ENCODE results near the gene ASTN2. TPM values are rescaled to one million over a fixed set of nuclear protein-coding genes. Genes with fewer than 3 reads are reported as not detected.

ASTN2 gene
- total and polyA plus RNA-seq, 4 donors: 0.57 to 2.9 (median 1.4) TPM

DNA sequence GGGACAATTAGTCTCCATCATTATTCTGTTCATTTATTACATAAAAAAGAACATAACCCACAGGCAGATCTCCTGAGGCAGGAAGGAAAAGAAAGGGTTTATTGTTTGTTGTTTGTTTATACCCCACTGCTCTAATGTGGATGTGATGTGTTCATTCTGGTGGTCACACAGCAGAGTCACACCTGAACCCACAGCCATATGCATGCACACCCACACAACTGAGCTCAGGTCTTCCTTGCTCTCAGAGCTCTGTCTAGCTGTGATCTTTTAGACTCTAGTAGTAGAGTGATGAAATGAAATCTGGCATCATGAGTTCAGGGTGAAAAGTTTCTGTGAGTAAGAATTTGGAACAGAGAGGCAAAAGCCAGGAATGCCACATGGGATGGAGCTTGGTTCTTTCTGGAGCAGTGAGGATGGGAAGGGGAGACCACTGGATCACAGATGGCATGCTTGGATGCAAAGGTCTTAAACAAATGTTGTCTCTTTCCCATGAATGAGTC, 1034.3 kb downstream of the ASTN2 start:
- H3K27me3 ChIP-seq (ENCODE audit: control insufficient read depth in 4 of 4, insufficient read depth in 4 of 4, low read length in 3 of 4): no peaks in the 10 kb centered on the region
- no peak for DNase-seq (ENCODE audit: low spot score)
- TF ChIP-seq NR2F2 (IDR thresholded peaks at IDR 0.05) (no peak), GABPA (IDR thresholded peaks at IDR 0.05 in 1 of 2, conservative IDR thresholded peaks at IDR 0.05 in 1 of 2) (no peak), JUND (IDR thresholded peaks at IDR 0.05) (no peak), FOXA1 (IDR thresholded peaks at IDR 0.05) (no peak), FOXA2 (IDR thresholded peaks at IDR 0.05) (no peak), SP1 (IDR thresholded peaks at IDR 0.05) (no peak), YY1 (IDR thresholded peaks at IDR 0.05) (no peak), HNF4A (conservative IDR thresholded peaks at IDR 0.05) (no peak), TAF1 (conservative IDR thresholded peaks at IDR 0.05) (no peak), EGR1 (IDR thresholded peaks at IDR 0.05; ENCODE audit: low read depth in 2 of 2) (no peak), RAD21 (IDR thresholded peaks at IDR 0.05) (no peak)
- TF ChIP-seq, protein P1, sequence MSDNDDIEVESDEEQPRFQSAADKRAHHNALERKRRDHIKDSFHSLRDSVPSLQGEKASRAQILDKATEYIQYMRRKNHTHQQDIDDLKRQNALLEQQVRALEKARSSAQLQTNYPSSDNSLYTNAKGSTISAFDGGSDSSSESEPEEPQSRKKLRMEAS (IDR thresholded peaks at IDR 0.05): no peak
- TF ChIP-seq, protein P2, sequence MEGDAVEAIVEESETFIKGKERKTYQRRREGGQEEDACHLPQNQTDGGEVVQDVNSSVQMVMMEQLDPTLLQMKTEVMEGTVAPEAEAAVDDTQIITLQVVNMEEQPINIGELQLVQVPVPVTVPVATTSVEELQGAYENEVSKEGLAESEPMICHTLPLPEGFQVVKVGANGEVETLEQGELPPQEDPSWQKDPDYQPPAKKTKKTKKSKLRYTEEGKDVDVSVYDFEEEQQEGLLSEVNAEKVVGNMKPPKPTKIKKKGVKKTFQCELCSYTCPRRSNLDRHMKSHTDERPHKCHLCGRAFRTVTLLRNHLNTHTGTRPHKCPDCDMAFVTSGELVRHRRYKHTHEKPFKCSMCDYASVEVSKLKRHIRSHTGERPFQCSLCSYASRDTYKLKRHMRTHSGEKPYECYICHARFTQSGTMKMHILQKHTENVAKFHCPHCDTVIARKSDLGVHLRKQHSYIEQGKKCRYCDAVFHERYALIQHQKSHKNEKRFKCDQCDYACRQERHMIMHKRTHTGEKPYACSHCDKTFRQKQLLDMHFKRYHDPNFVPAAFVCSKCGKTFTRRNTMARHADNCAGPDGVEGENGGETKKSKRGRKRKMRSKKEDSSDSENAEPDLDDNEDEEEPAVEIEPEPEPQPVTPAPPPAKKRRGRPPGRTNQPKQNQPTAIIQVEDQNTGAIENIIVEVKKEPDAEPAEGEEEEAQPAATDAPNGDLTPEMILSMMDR (IDR thresholded peaks at IDR 0.05; ENCODE audit: low read depth, low read length, missing input control): no peak
- TF ChIP-seq, protein P3, sequence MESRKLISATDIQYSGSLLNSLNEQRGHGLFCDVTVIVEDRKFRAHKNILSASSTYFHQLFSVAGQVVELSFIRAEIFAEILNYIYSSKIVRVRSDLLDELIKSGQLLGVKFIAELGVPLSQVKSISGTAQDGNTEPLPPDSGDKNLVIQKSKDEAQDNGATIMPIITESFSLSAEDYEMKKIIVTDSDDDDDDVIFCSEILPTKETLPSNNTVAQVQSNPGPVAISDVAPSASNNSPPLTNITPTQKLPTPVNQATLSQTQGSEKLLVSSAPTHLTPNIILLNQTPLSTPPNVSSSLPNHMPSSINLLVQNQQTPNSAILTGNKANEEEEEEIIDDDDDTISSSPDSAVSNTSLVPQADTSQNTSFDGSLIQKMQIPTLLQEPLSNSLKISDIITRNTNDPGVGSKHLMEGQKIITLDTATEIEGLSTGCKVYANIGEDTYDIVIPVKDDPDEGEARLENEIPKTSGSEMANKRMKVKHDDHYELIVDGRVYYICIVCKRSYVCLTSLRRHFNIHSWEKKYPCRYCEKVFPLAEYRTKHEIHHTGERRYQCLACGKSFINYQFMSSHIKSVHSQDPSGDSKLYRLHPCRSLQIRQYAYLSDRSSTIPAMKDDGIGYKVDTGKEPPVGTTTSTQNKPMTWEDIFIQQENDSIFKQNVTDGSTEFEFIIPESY (IDR thresholded peaks at IDR 0.05): no peak
- TF ChIP-seq, protein P4, sequence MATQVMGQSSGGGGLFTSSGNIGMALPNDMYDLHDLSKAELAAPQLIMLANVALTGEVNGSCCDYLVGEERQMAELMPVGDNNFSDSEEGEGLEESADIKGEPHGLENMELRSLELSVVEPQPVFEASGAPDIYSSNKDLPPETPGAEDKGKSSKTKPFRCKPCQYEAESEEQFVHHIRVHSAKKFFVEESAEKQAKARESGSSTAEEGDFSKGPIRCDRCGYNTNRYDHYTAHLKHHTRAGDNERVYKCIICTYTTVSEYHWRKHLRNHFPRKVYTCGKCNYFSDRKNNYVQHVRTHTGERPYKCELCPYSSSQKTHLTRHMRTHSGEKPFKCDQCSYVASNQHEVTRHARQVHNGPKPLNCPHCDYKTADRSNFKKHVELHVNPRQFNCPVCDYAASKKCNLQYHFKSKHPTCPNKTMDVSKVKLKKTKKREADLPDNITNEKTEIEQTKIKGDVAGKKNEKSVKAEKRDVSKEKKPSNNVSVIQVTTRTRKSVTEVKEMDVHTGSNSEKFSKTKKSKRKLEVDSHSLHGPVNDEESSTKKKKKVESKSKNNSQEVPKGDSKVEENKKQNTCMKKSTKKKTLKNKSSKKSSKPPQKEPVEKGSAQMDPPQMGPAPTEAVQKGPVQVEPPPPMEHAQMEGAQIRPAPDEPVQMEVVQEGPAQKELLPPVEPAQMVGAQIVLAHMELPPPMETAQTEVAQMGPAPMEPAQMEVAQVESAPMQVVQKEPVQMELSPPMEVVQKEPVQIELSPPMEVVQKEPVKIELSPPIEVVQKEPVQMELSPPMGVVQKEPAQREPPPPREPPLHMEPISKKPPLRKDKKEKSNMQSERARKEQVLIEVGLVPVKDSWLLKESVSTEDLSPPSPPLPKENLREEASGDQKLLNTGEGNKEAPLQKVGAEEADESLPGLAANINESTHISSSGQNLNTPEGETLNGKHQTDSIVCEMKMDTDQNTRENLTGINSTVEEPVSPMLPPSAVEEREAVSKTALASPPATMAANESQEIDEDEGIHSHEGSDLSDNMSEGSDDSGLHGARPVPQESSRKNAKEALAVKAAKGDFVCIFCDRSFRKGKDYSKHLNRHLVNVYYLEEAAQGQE (IDR thresholded peaks at IDR 0.05): no peak
- TF ChIP-seq, protein P5, sequence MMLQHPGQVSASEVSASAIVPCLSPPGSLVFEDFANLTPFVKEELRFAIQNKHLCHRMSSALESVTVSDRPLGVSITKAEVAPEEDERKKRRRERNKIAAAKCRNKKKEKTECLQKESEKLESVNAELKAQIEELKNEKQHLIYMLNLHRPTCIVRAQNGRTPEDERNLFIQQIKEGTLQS (IDR thresholded peaks at IDR 0.05): no peak
- H3K27ac ChIP-seq (ENCODE audit: low read depth in 1 of 2, low read length in 2 of 2): no peak overlapping the region
- no peaks in the 10 kb centered on the region for H3K9me3 ChIP-seq (ENCODE audit: control insufficient read depth in 4 of 4, low read length in 3 of 4)
- no peaks in the 10 kb centered on the region for H3K4me1 ChIP-seq (ENCODE audit: control insufficient read depth in 4 of 4, insufficient read depth in 4 of 4, low read length in 3 of 4)
- no peaks in the 10 kb centered on the region for H3K36me3 ChIP-seq (ENCODE audit: control insufficient read depth in 4 of 4, insufficient read depth in 3 of 4, low read depth in 1 of 4, low read length in 3 of 4)
- no peak overlapping the region for H3K4me3 ChIP-seq (ENCODE audit: low read depth in 1 of 3, low read length in 3 of 3)
- H3K9ac ChIP-seq (ENCODE audit: low read depth in 1 of 2, low read length in 2 of 2): no peak overlapping the region

DNA sequence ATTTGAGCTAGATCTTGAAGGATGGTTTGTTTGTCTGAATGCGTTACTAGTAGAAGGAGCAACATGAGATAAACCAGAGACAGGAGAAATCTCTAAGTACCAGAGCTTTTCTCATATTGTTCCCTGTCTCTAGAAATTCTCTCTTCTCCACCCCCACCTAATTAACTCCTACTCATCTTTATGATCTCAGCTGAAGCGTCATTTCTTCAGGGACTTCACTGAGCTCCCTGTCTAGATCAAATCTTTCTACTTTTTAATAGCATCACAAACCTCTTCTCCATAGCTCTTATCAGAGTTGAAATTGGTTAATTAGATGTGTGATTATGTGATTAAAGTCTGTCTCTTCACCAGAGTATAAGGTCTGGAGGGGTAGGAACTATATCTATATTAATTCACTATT, 1035.0 kb downstream of the ASTN2 start:
- WGBS: 89% methylated on average over 2 of the region's 2 CpGs
- no peak overlapping the region for H3K4me3 ChIP-seq (ENCODE audit: low read depth in 1 of 3, low read length in 3 of 3)
- H3K9ac ChIP-seq (ENCODE audit: low read depth in 1 of 2, low read length in 2 of 2): no peak overlapping the region
- no peaks in the 10 kb centered on the region for H3K27me3 ChIP-seq (ENCODE audit: control insufficient read depth in 4 of 4, insufficient read depth in 4 of 4, low read length in 3 of 4)
- no peaks in the 10 kb centered on the region for H3K9me3 ChIP-seq (ENCODE audit: control insufficient read depth in 4 of 4, low read length in 3 of 4)
- no peak for DNase-seq (ENCODE audit: low spot score)
- H3K36me3 ChIP-seq (ENCODE audit: control insufficient read depth in 4 of 4, insufficient read depth in 3 of 4, low read depth in 1 of 4, low read length in 3 of 4): no peaks in the 10 kb centered on the region
- no peaks in the 10 kb centered on the region for H3K4me1 ChIP-seq (ENCODE audit: control insufficient read depth in 4 of 4, insufficient read depth in 4 of 4, low read length in 3 of 4)
- no peak overlapping the region for H3K27ac ChIP-seq (ENCODE audit: low read depth in 1 of 2, low read length in 2 of 2)
- TF ChIP-seq YY1 (IDR thresholded peaks at IDR 0.05) (no peak), SP1 (IDR thresholded peaks at IDR 0.05) (no peak), HNF4G (IDR thresholded peaks at IDR 0.05) (no peak), RAD21 (IDR thresholded peaks at IDR 0.05) (no peak), HNF4A (conservative IDR thresholded peaks at IDR 0.05) (no peak), FOXA1 (IDR thresholded peaks at IDR 0.05) (no peak), JUND (IDR thresholded peaks at IDR 0.05) (no peak), NR2F2 (IDR thresholded peaks at IDR 0.05) (no peak)
- TF ChIP-seq, protein P1 (IDR thresholded peaks at IDR 0.05): no peak
- TF ChIP-seq, protein P4 (IDR thresholded peaks at IDR 0.05): no peak
- TF ChIP-seq, protein P3 (IDR thresholded peaks at IDR 0.05): no peak
- TF ChIP-seq, protein P5 (IDR thresholded peaks at IDR 0.05): no peak

Measured in liver (tissue), 9 donors.